SU-DHL-6 (cell line): ENCODE data around the gene CEP164.

Source experiments
- H2AFZ ChIP-seq: fragments of 200-600 bp; sonication (generic); 2 replicates; pipeline ENCODE4 v1.6.1; 2014; ENCODE audit warnings: low read depth, mild to moderate bottlenecking, moderate library complexity, mixed read lengths, antibody characterized with exemption, low read length; ENCODE audit not compliant: severe bottlenecking
- H3F3A ChIP-seq: fragments of 200-600 bp; shearing (Covaris generic); 2 replicates; pipeline ENCODE4 v1.6.0; 2016; ENCODE audit warnings: antibody characterized with exemption, mild to moderate bottlenecking; ENCODE audit not compliant: insufficient read depth
- H3K27ac ChIP-seq: fragments of 200-600 bp; sonication (generic); 2 replicates; pipeline ENCODE4 v1.5.1; 2016; ENCODE audit warnings: low read depth, mild to moderate bottlenecking, low read length, moderate library complexity, mixed read lengths
- H3K27me3 ChIP-seq: fragments of 200-600 bp; sonication (generic), shearing (Covaris generic); 2 replicates; pipeline ENCODE4 v1.6.0; 2014; ENCODE audit warnings: mild to moderate bottlenecking, low read length
- H3K36me3 ChIP-seq: fragments of 200-600 bp; sonication (generic); 2 replicates; pipeline ENCODE4 v1.6.1; 2014; ENCODE audit warnings: mild to moderate bottlenecking, low read length, mixed read lengths
- H3K4me2 ChIP-seq: fragments of 300-600, 200-600 bp; shearing (Covaris generic), sonication (generic); 2 replicates; pipeline ENCODE4 v1.6.0; 2014; ENCODE audit warnings: low read length, low read depth, mild to moderate bottlenecking; ENCODE audit not compliant: poor library complexity, severe bottlenecking
- H3K4me3 ChIP-seq: fragments of 200-600 bp; sonication (generic); 2 replicates; pipeline ENCODE4 v1.5.1; 2014; ENCODE audit warnings: antibody characterized with exemption, low read length, mild to moderate bottlenecking, mixed read lengths; ENCODE audit not compliant: insufficient read depth, poor library complexity, severe bottlenecking
- H3K79me2 ChIP-seq: fragments of 200-600 bp; sonication (generic); 2 replicates; pipeline ENCODE4 v1.6.1; 2014; ENCODE audit warnings: mild to moderate bottlenecking, low read length, moderate library complexity; ENCODE audit not compliant: insufficient read depth
- H3K9ac ChIP-seq: fragments of 200-600 bp; sonication (generic); 2 replicates; pipeline ENCODE4 v1.7.0; 2014; ENCODE audit warnings: mild to moderate bottlenecking, low read length
- H3K9me2 ChIP-seq: fragments of 200-600 bp; sonication (generic); replicated peaks from 2 replicates; pipeline ENCODE4 v1.6.1; 2014; ENCODE audit warnings: low read length; ENCODE audit not compliant: insufficient read depth
- H3K9me3 ChIP-seq: fragments of 200-600 bp; sonication (generic); 2 replicates; pipeline ENCODE4 v1.6.1; 2014; ENCODE audit warnings: low read length, mixed read lengths; ENCODE audit not compliant: insufficient read depth
- H4K20me1 ChIP-seq: fragments of 200-600 bp; sonication (generic); 2 replicates; pipeline ENCODE4 v1.6.1; 2014; ENCODE audit warnings: low read depth, mild to moderate bottlenecking, antibody characterized with exemption, low read length, moderate library complexity, mixed read lengths
- EZH2phosphoT487 ChIP-seq: fragments of 200-600 bp; sonication (generic), shearing (Covaris generic); conservative IDR thresholded peaks from 2 replicates; pipeline ENCODE4 v1.6.1; 2018; ENCODE audit warnings: mild to moderate bottlenecking, antibody characterized with exemption, low read length, moderate library complexity, mixed read lengths
- TF ChIP-seq, protein P1 (sequence below): fragments of 200-600 bp; sonication (generic); IDR thresholded peaks from one replicate; pipeline ENCODE4 v1.5.1; 2017; ENCODE audit warnings: antibody characterized with exemption, mild to moderate bottlenecking, low read length, moderate library complexity; ENCODE audit not compliant: insufficient read depth, poor library complexity, severe bottlenecking

Gene CEP164

DNA sequence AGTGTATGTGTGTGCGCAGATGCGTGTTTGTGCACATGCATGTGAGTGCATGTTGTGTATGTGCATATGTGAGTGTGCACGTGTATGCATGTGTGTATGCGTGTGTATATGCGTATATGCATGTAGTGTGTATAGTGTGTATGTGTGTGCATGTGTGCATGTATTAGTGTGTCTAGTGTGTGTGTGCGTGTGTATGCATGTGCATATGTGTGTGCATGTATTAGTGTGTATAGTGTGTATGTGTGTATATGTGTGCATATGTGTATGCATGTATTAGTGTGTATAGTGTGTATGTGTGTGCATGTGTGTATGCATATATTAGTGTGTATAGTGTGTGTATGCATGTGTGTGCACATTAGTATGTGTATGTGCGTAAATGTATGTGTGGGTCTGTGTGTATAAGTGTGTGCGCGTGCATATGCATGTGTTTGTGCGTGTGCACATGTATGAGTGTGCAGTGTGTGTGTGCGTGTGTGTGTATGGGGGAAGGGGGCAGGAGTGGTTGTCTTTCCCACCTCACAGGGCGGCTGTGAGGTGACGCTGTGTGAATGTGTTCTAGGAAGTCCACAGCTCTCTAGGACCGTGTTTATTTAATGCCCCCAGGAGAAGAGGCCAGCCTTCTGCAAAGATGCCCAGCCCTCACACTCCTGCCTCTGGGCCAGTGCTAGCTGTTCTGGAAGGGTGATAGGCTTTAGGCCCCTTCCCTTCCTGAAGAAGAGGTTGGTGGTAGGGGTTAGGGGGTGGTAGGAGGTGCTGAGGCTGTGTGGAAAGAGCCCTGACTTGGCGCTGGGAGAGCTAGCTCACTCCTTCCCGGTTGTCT, 114.6 kb downstream of the CEP164 start:
- H4K20me1 ChIP-seq, result no peaks in the 10 kb centered on the region
- H3K9ac ChIP-seq, result no peak overlapping the region
- no peaks in the 10 kb centered on the region for H3K9me3 ChIP-seq
- H3K4me2 ChIP-seq, result no peak overlapping the region
- H3K27me3 ChIP-seq, result no peaks in the 10 kb centered on the region
- TF ChIP-seq, protein P1, sequence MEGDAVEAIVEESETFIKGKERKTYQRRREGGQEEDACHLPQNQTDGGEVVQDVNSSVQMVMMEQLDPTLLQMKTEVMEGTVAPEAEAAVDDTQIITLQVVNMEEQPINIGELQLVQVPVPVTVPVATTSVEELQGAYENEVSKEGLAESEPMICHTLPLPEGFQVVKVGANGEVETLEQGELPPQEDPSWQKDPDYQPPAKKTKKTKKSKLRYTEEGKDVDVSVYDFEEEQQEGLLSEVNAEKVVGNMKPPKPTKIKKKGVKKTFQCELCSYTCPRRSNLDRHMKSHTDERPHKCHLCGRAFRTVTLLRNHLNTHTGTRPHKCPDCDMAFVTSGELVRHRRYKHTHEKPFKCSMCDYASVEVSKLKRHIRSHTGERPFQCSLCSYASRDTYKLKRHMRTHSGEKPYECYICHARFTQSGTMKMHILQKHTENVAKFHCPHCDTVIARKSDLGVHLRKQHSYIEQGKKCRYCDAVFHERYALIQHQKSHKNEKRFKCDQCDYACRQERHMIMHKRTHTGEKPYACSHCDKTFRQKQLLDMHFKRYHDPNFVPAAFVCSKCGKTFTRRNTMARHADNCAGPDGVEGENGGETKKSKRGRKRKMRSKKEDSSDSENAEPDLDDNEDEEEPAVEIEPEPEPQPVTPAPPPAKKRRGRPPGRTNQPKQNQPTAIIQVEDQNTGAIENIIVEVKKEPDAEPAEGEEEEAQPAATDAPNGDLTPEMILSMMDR, result no peak
- TF ChIP-seq EZH2phosphoT487, result no peak
- H2AFZ ChIP-seq, result no peak overlapping the region
- H3K36me3 ChIP-seq, result no peaks in the 10 kb centered on the region
- no peak overlapping the region for H3K27ac ChIP-seq
- H3K4me3 ChIP-seq, result no peak overlapping the region
- no peaks in the 10 kb centered on the region for H3F3A ChIP-seq
- no peaks in the 10 kb centered on the region for H3K79me2 ChIP-seq
- H3K9me2 ChIP-seq, result no peaks in the 10 kb centered on the region

GRCh38 chr11:117442869-117443239, 115.2 kb downstream of the CEP164 start:
- Histone ChIP-seq H2AFZ (no peak overlapping the region), H3K9me2 (no peaks in the 10 kb centered on the region), H3K27ac (no peak overlapping the region), H3F3A (no peaks in the 10 kb centered on the region), H3K4me3 (no peak overlapping the region), H3K4me2 (no peak overlapping the region), H3K36me3 (no peaks in the 10 kb centered on the region), H3K79me2 (no peaks in the 10 kb centered on the region), H3K9ac (no peak overlapping the region), H3K27me3 (no peaks in the 10 kb centered on the region), H4K20me1 (no peaks in the 10 kb centered on the region), H3K9me3 (no peaks in the 10 kb centered on the region)
- TF ChIP-seq EZH2phosphoT487, result no peak
- TF ChIP-seq, protein P1, result no peak

GRCh38 chr11:117443266-117444186, 115.9 kb downstream of the CEP164 start:
- Histone ChIP-seq H3K9ac (no peak overlapping the region), H3K9me3 (no peaks in the 10 kb centered on the region), H3K4me2 (no peak overlapping the region), H3K9me2 (no peaks in the 10 kb centered on the region), H3K36me3 (no peaks in the 10 kb centered on the region), H3K4me3 (no peak overlapping the region), H3K79me2 (no peaks in the 10 kb centered on the region), H3K27ac (no peak overlapping the region), H2AFZ (no peak overlapping the region), H4K20me1 (no peaks in the 10 kb centered on the region), H3F3A (no peaks in the 10 kb centered on the region), H3K27me3 (no peaks in the 10 kb centered on the region)
- no peak for TF ChIP-seq EZH2phosphoT487
- TF ChIP-seq, protein P1, result no peak
